ENCODE measurements around the gene NOXO1.

- no peak for TF ChIP-seq POLR2A (conservative IDR thresholded peaks at IDR 0.05)
- TF ChIP-seq CTCF (IDR thresholded peaks at IDR 0.05 in 2 of 3, conservative IDR thresholded peaks at IDR 0.05 in 1 of 3; ENCODE audit: insufficient read depth in 2 of 3, low read depth in 1 of 3, low read length in 3 of 3), result no peak
- no peak for TF ChIP-seq ZFP30 (CRISPR knock-in tag; IDR thresholded peaks at IDR 0.05; ENCODE audit: borderline replicate concordance)
- no peak for TF ChIP-seq ATF3 (IDR thresholded peaks at IDR 0.05)
- TF ChIP-seq ATF3 (CRISPR knock-in tag; conservative IDR thresholded peaks at IDR 0.05), result no peak
Measured at GRCh38 chr16:1977875-1978268, 3.4 kb downstream of the NOXO1 start.

Measured in K562 (cell line).